Psoas muscle (tissue), 8 donors: ENCODE data around the gene MRC1. TPM values are rescaled to one million over a fixed set of nuclear protein-coding genes. Genes with fewer than 3 reads are reported as not detected.

Experiments used
- ATAC-seq, 4 donors: fragments of 200-7000 bp; cut with Tn5 transposase; one replicate each; pipeline ENCODE4 v1.9.1; 2020; ENCODE audit warnings: moderate library complexity in 3 of 4, mild to moderate bottlenecking in 2 of 4
- DNase-seq, 2 donors: peaks; one replicate each; pipeline ENCODE4 v3.0.0-alpha.2; 2020
- H3K27ac ChIP-seq: fragments of 200-600 bp; one replicate; pipeline ENCODE4 v1.8.0; 2022
- H3K27me3 ChIP-seq, 3 donors: fragments of 200-600 bp in 1 of 3; one replicate each; pipeline versions ENCODE4 v1.6.1 to v1.8.0; 2013 to 2022; ENCODE audit warnings: low read length in 2 of 3, mild to moderate bottlenecking in 2 of 3, moderate library complexity in 1 of 3; ENCODE audit not compliant: insufficient read depth in 3 of 3
- H3K36me3 ChIP-seq, 2 donors: fragments of 200-600 bp in 1 of 2; one replicate each; pipeline versions ENCODE4 v1.6.1 to v1.8.0; 2013 to 2022; ENCODE audit warnings: low read depth in 1 of 2, mild to moderate bottlenecking in 1 of 2, moderate library complexity in 1 of 2; ENCODE audit not compliant: insufficient read depth in 1 of 2
- H3K4me1 ChIP-seq: fragments of 200-600 bp; one replicate; pipeline ENCODE4 v1.8.0; 2022
- H3K4me3 ChIP-seq: fragments of 200-600 bp; one replicate; pipeline ENCODE4 v1.8.0; 2022; ENCODE audit warnings: mild to moderate bottlenecking
- H3K9me3 ChIP-seq: fragments of 200-600 bp; one replicate; pipeline ENCODE4 v1.8.0; 2022
- CTCF ChIP-seq: fragments of 200-600 bp; IDR thresholded peaks from one replicate; pipeline ENCODE4 v1.8.0; 2022; ENCODE audit warnings: antibody characterized with exemption
- WGBS, 3 donors: extraction: QIAGEN DNeasy Blood & Tissue Kit; methylation state at CpG; one replicate each; pipeline versions ENCODE4 v1.1.6 to v1.1.7; 2013; 5-methylcytosine and 5-hydroxymethylcytosine counted together
- intact Hi-C, 2 donors: fragments of 100-400 bp; cut with DNase I; formaldehyde crosslinking; loops; one replicate each; pipeline versions ENCODE4 v1.11.0 to v1.14.2; 2022
- polyA plus RNA-seq, 3 donors: library from polyadenylated mRNA; stranded (reverse); fragments of 200-250 nt; gene quantifications; one replicate each; pipeline ENCODE4 v1.2.3, GENCODE V29; 2013
- total RNA-seq, 4 donors: library from RNA; stranded (reverse); fragmentation: NEBNext Ultra II Directional in 2 of 4; extraction: Animal tissue kit (Norgen Biotek cat#: 25700) in 2 of 4; gene quantifications; one replicate each; pipeline versions ENCODE4 v1.2.1 to v1.2.4, GENCODE V29; 2021 to 2023
- donor health status: healthy with polysubstance abuse.
- donor health status: DM: no; HTN: no; CAD: no; lungs with moderate emphysema.
- donor health status: Bipolar disorder and iron deficiency.
- donor health status: healthy.
- donor health status: DM: yes; HTN: yes; CAD: no.
- donor health status: DM: no; HTN: no; CAD: no.
- donor health status: DM: no; HTN: no; CAD: no.
- donor health status: DM: yes; HTN: yes; CAD: no.

MRC1 gene
- total and polyA plus RNA-seq, 7 donors, result 1.6 to 16.4 (median 9.3) TPM

DNA sequence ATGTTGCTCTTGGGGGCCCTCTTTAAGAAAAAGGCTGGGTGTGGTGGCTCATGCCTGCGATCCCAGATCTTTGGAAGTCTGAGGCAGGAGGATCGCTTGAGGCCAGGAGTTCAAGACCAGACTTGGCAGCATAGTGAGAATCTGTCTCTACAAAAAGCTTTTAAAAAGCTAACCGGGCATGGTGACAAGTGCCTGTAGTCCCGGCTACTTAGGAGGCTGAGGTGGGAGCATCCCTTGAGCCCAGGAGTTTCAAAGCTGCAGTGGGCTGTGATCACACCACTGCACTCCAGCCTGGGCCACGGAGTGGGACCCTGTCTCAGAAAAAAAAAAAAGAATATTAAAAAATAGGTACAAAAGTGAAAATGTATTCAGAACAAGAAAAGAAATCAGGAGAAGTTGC, 104.5 kb downstream of the MRC1 start:
- no peak overlapping the region for H3K4me3 ChIP-seq
- no peak for ATAC-seq
- H3K4me1 ChIP-seq, result no peaks in the 10 kb centered on the region
- no peaks in the 10 kb centered on the region for H3K27me3 ChIP-seq
- no peak for TF ChIP-seq CTCF
- no peaks in the 10 kb centered on the region for H3K9me3 ChIP-seq
- intact Hi-C loops, result loop anchor here in 1 of 2 donors (5.0 kb wide), 1 partner anchor 304 kb away; no protein-coding TSS in a partner anchor
- 68 to 79% (median 74%) methylated on average over 5 of the region's 5 CpGs for WGBS, 3 donors
- DNase-seq, result no peak
- no peak overlapping the region for H3K27ac ChIP-seq
- H3K36me3 ChIP-seq, result no peaks in the 10 kb centered on the region

DNA sequence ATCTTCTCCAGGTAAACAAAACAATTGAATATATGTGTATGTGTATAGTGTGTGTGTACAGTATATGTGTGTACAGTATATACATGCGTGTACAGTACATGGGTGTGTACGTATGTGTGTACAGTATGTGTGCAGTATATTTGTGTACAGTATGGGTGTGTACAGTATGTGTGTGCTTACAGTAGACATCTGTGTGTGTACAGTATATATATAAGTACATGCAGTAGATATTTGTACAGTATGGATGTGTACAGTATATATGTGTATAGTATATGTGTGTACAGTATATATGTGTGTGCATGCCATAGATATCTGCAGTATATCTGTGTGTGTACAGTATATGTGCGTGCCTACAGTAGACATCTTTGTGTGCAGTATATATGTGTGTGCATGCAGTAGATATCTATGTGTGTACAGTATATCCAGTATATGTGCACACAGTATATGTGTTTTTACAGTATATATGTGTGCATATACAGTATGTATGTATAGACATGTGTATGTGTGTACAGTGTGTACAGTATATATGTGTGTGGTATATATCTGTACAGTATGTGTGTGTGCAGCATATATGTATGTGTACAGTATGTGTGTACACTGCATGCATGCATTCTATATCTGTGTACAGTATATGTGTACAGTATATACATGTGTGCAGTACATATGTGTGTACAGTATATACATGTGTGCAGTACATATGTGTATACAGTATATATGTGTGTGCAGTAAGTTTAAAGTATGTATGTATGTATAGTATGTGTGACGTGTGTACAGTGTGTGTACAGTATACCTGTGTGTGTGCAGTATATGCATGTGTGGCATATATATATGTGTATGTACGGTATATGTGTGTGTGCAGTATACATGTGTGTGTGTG, 105.3 kb downstream of the MRC1 start:
- intact Hi-C loops, result loop anchor here in 1 of 2 donors (5.0 kb wide), 1 partner anchor 303 kb away; no protein-coding TSS in a partner anchor
- DNase-seq, result no peak

GRCh38 chr10:17915181-17915580, 106.0 kb downstream of the MRC1 start:
- 69 to 74% (median 71%) methylated on average over 4 of the region's 4 CpGs for WGBS, 3 donors
- TF ChIP-seq CTCF, result no peak
- Histone ChIP-seq H3K36me3 (no peaks in the 10 kb centered on the region), H3K4me3 (no peak overlapping the region), H3K27me3 (no peaks in the 10 kb centered on the region), H3K9me3 (no peaks in the 10 kb centered on the region), H3K27ac (no peak overlapping the region), H3K4me1 (no peaks in the 10 kb centered on the region)
- DNase-seq (no peak), ATAC-seq (no peak)
- intact Hi-C loops, result no loop called here

More for the DNA sequence above, 105.3 kb downstream of the MRC1 start:
- Histone ChIP-seq H3K27me3 (no peaks in the 10 kb centered on the region), H3K27ac (no peak overlapping the region), H3K9me3 (no peaks in the 10 kb centered on the region), H3K4me3 (no peak overlapping the region), H3K36me3 (no peaks in the 10 kb centered on the region), H3K4me1 (no peaks in the 10 kb centered on the region)
- 85 to 97% (median 85%) methylated on average over 5 of the region's 5 CpGs for WGBS, 3 donors
- no peak for ATAC-seq
- TF ChIP-seq CTCF, result no peak

DNA sequence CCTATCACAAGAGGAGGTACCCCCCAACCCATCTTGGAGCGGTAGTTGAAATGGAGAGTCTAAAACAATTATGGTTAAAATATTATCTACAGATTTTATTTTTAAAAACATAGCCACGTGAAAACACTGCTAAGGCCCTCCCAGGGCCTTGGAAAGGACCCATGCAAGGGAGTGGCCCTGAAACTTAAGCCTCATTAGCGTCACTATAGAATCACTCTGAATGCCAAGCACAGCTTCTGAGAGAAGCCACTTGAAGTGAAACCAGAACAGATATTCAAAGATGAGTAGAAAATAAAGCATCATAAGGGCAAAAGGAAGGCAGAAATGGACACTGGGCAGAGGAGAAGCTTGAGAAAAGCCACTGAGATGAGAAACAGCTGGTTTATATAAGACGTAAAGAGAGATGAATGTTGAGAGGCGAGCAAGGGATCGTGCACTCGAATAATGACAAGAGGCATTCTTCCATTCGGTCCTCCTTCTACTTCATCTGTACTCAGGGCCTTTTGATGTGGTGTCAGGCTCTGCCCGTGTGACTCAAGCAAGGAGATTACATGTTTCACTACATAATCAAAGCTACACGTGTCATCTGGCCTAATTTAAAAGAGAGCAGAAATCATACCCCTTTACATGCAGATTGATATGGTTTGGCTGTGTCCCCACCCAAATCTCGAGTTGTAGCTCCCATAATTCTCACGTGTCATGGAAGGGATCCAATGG, 109.2 kb downstream of the MRC1 start:
- intact Hi-C loops, result no loop called here
- Histone ChIP-seq H3K9me3 (no peaks in the 10 kb centered on the region), H3K36me3 (no peaks in the 10 kb centered on the region), H3K27me3 (no peaks in the 10 kb centered on the region), H3K27ac (no peak overlapping the region), H3K4me3 (no peak overlapping the region), H3K4me1 (no peaks in the 10 kb centered on the region)
- TF ChIP-seq CTCF, result no peak
- DNase-seq (no peak), ATAC-seq (no peak)
- 76 to 79% (median 77%) methylated on average over 12 of the region's 12 CpGs for WGBS, 3 donors
